ENCODE data around the gene MALAT1.
A peak's percentile ranks its signal among the peaks of the same experiment; 100 is the strongest.

MALAT1 gene

GRCh38 chr11:65540290-65541092 is 41.6 kb downstream of the MALAT1 start:
- DNase-seq: peak; percentile 96

- DNase-seq: no peak
Measured at GRCh38 chr11:65541093-65541982, 42.5 kb downstream of the MALAT1 start.

- no peak for DNase-seq
Measured at GRCh38 chr11:65542738-65543390, 44.0 kb downstream of the MALAT1 start.

- DNase-seq: peak; percentile 37
Measured at GRCh38 chr11:65545853-65546216, 47.0 kb downstream of the MALAT1 start.

GRCh38 chr11:65546217-65546958 is 47.5 kb downstream of the MALAT1 start:
- peak; percentile 96 for DNase-seq

- DNase-seq: no peak
Measured at GRCh38 chr11:65547446-65548125, 48.7 kb downstream of the MALAT1 start.

DNA sequence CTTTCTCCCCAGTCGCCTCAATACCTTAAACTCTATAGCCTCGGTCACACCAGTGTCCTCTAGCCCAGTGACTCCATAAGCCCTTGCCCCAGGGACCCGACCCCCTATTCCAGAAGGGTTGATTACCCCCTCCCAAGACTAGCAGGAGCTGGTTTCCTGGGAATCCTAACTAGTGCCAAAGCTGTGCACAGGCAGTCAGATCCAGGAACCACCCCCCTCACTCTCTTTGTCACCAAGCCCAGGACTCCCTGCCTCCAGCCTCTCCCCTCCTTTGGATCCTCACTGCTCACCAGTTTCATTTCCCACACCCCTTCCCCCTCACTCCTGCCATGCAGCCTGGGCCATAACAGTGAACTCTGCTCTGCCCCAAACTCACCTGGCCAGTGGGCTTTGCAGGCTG is 49.5 kb downstream of the MALAT1 start:
- no peak for DNase-seq

GRCh38 chr11:65549096-65549495 is 50.3 kb downstream of the MALAT1 start:
- no peak for DNase-seq

- DNase-seq: peak; percentile 76
Measured at GRCh38 chr11:65551572-65552387, 52.9 kb downstream of the MALAT1 start.

GRCh38 chr11:65552388-65552951 is 53.6 kb downstream of the MALAT1 start:
- DNase-seq: no peak

DNA sequence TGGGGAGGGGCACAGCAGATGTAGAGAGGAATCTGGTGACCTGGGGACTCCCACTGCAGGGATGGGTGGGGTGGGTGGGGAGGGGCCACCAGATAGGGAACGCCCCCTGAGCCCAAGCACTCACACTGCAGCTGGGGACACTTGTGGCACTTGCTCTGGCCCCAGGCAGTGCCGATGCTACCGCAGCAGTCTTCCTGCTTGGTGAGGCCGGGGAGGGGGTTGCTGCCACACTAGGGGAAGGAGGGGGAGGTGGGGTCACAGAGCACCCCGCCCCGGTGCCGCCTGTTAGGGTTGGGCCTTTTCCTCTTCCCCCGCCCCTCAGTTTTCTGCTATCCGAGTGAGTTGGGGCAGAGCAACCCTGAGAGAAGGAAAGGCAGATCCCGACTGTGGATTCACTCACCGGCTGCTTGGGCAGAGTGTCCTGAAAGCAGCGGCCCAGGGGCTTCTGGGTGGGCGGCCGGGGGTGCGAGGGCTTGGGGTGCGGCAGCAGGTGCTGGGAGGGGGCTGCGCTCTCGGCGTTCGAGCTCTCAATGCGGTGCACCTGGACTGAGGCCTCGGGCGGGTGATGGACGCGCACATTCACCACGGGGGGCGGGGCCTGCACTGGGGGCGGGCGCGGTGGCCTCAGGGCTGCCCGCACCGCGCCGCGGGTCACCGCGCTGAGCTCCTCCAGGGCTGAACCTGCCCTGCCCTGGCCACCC is 54.6 kb downstream of the MALAT1 start:
- peak; percentile 87 for DNase-seq

DNA sequence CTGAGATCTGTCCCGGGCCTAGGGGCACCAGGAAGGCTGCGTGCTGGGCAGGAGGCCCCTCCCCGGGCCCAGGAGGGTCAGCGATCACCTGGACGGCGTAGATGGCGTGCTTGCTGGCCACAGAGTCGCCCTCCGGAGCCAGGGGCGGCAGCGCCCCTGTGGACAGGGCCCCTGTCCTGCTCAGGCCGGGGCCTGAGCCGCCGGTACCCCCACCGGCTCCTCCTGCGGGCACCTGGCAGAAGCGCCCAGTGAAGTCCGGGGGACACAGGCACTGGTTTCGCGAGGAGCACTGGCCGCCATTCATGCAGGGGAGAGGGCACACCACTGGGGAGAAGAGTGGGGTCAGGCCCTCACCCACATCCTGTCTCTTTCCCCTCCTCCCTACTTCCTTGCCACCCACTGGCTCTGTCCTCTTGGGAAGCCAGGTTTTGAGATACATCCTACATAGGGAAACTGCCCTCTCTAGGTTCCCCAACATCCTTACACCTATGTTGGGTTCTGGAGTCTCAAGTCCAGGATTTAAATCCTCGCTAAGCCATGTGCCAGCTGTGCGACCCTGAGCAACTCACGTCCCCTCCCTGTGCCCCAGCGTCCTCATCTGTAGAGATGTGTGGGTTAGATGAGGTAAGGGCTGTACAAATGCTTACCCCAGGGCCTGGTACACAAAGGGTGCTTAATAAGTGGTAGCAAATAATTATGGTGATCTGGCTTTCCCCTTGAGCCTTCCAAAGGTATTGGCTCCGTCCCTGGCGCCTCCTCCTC is 55.4 kb downstream of the MALAT1 start:
- no peak for DNase-seq

DNA sequence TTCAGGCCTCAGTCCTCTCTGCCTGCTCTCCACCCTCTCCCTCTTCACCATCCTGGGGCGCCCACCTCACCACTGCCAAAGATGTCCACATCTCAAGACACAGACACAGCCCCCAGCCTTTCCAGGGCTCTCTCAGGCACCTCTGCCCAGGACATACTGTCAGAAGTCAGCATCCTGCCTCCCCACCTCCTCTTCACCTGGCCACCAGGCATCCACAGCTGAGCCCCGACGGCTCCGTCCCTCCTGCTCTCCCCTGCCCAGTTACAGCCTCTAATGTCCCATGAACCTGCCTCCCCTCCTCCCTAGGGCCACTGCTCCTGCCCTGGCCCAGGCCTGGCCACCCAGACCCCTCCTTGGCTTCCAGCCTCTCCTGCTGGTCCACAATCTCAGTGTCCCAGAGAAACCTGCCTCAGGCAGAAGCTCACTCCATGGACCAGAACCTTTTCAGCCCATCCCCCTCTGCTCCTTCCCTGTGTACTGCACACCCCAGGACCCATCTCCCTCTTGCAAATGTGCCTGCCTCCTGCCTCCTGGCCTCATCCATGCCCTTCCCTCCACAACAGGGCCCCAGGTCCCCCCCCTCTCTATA is 56.1 kb downstream of the MALAT1 start:
- no peak for DNase-seq

GRCh38 chr11:65555693-65556231 is 56.9 kb downstream of the MALAT1 start:
- peak; percentile 65 for DNase-seq

Measured in hematopoietic multipotent progenitor cell treated with erythropoietin and hydrocortisone succinate and interleukin-3 and kit ligand, for 4 days (in vitro differentiated cells).